Sigmoid colon (tissue), 3 donors: Measurements from ENCODE around the gene MZT2B.

Source experiments
- POLR2A ChIP-seq, 2 donors: fragments of 450-650 bp; IDR thresholded peaks; one replicate each; pipeline ENCODE4 v1.6.1; 2016; ENCODE audit warnings: antibody characterized with exemption in 2 of 2, mild to moderate bottlenecking in 2 of 2, moderate library complexity in 2 of 2
- TF ChIP-seq, protein P1 (sequence below), 4 experiments: fragments of 450-650 bp in 3 of 4; fragments of 200-600 bp in 1 of 4; IDR thresholded peaks; one replicate each; pipeline ENCODE4 v1.5.1; 2016 to 2019; ENCODE audit warnings: antibody characterized with exemption in 4 of 4, mild to moderate bottlenecking in 3 of 4, moderate library complexity in 2 of 4

DNA sequence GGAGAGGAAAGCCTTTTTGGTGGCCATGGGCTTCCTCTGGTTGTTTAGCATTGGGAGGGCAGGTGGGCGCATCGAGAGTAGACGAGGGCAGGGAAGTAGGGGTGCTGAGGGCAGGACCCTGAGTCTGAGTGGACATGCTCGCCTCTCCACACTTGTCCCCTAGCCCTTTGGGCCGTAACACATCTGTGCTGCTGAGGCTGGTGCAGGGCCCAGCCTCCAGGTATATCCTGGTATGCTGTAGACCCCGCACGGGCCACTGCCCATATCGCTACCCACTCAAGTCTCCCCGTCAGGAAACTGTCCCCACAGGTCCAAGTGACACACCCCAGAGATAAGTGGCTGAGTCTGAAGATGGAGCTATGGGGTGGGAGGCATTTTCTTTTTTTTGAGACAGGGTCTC, 23.4 kb upstream of the MZT2B start:
- TF ChIP-seq, protein P1, sequence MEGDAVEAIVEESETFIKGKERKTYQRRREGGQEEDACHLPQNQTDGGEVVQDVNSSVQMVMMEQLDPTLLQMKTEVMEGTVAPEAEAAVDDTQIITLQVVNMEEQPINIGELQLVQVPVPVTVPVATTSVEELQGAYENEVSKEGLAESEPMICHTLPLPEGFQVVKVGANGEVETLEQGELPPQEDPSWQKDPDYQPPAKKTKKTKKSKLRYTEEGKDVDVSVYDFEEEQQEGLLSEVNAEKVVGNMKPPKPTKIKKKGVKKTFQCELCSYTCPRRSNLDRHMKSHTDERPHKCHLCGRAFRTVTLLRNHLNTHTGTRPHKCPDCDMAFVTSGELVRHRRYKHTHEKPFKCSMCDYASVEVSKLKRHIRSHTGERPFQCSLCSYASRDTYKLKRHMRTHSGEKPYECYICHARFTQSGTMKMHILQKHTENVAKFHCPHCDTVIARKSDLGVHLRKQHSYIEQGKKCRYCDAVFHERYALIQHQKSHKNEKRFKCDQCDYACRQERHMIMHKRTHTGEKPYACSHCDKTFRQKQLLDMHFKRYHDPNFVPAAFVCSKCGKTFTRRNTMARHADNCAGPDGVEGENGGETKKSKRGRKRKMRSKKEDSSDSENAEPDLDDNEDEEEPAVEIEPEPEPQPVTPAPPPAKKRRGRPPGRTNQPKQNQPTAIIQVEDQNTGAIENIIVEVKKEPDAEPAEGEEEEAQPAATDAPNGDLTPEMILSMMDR (IDR thresholded peaks at IDR 0.05) = no peak
- no peak for TF ChIP-seq POLR2A (IDR thresholded peaks at IDR 0.05)
